ENCODE measurements around the gene ZNF407.

ZNF407 gene

DNA sequence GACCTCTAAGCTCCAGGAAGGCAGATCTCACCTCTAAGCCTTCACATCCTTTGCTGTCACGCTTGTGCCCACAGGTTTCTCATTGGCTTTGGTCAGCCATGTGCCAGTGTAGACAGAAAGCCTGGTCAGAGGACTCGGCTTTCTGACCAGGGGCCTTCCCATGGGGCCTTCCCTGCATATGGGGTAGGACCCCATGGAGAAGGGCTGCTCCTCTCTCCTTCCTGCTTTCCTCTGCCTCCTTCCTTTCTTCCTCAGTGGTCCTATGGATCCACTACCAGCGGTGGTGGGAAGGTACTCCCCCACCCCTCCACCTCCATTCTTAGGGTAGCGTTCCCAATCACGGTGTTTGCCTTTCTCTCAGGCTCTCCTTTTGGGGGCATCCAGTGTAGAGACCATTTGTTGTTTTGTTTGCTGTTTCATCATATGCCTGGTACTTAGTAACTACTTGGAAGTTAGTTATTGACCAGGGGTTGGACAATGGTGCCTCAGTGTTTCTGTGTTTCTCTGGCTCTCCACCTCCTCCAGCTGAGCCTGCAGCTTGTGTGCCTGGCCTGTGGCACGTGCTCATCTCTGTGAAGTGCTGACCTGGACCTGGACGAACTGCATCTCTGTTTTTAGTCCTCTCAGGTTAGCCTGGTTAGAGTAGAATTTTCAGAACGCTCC lies 71.6 kb downstream of the ZNF407 start:
- Histone ChIP-seq H3K27ac (ENCODE audit: low read depth, low read length) (no peak overlapping the region), H3K4me3 (ENCODE audit: low read length) (no peak overlapping the region), H3F3A (ENCODE audit: control insufficient read depth, insufficient read depth) (no peaks in the 10 kb centered on the region), H3K79me2 (ENCODE audit: control insufficient read depth, low read length) (no peaks in the 10 kb centered on the region), H3K36me3 (ENCODE audit: control insufficient read depth, low read length) (no peaks in the 10 kb centered on the region; the same call in 1 of the 2 replicates), H4K20me1 (ENCODE audit: control insufficient read depth, insufficient read depth, low read depth, low read length) (no peaks in the 10 kb centered on the region), H3K9me2 (replicated peaks; ENCODE audit: control insufficient read depth, low read length) (no peaks in the 10 kb centered on the region), H3K4me1 (ENCODE audit: control insufficient read depth, low read length) (peaks cover 10% of the 10 kb centered on the region), H3K4me2 (ENCODE audit: low read length) (no peak overlapping the region), H3K27me3 (ENCODE audit: control insufficient read depth, low read length) (no peaks in the 10 kb centered on the region), H3K9me3 (ENCODE audit: control insufficient read depth, insufficient read depth, low read length) (no peaks in the 10 kb centered on the region)
- no peak for TF ChIP-seq EZH2phosphoT487 (IDR thresholded peaks at IDR 0.05; ENCODE audit: borderline replicate concordance, low read length)
- TF ChIP-seq, protein P1, sequence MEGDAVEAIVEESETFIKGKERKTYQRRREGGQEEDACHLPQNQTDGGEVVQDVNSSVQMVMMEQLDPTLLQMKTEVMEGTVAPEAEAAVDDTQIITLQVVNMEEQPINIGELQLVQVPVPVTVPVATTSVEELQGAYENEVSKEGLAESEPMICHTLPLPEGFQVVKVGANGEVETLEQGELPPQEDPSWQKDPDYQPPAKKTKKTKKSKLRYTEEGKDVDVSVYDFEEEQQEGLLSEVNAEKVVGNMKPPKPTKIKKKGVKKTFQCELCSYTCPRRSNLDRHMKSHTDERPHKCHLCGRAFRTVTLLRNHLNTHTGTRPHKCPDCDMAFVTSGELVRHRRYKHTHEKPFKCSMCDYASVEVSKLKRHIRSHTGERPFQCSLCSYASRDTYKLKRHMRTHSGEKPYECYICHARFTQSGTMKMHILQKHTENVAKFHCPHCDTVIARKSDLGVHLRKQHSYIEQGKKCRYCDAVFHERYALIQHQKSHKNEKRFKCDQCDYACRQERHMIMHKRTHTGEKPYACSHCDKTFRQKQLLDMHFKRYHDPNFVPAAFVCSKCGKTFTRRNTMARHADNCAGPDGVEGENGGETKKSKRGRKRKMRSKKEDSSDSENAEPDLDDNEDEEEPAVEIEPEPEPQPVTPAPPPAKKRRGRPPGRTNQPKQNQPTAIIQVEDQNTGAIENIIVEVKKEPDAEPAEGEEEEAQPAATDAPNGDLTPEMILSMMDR (IDR thresholded peaks at IDR 0.05; ENCODE audit: low read depth, low read length, poor library complexity, severe bottlenecking) = no peak

DNA sequence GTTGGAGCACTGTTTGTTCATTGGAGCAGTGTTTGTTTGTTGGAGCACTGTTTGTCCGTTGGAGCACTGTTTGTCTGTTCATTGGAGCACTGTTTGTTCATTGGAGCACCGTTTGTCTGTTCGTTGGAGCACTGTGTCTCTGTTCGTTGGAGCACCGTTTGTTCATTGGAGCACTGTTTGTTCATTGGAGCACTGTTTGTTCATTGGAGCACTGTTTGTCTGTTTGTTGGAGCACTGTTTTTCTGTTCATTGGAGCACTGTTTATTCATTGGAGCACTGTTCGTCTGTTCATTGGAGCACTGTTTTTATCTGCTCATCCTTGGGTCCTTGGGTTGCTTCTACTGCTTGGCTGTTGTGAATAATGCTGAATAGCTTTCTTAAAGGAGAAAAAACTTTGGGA lies 74.7 kb downstream of the ZNF407 start:
- no peaks in the 10 kb centered on the region for H3K79me2 ChIP-seq (ENCODE audit: control insufficient read depth, low read length)
- no peak overlapping the region for H3K27ac ChIP-seq (ENCODE audit: low read depth, low read length)
- no peaks in the 10 kb centered on the region for H3F3A ChIP-seq (ENCODE audit: control insufficient read depth, insufficient read depth)
- no peaks in the 10 kb centered on the region for H3K9me2 ChIP-seq (replicated peaks; ENCODE audit: control insufficient read depth, low read length)
- peaks cover 5% of the 10 kb centered on the region; the same call in 1 of the 2 replicates for H3K36me3 ChIP-seq (ENCODE audit: control insufficient read depth, low read length)
- H3K4me3 ChIP-seq (ENCODE audit: low read length) = no peak overlapping the region
- no peaks in the 10 kb centered on the region for H3K27me3 ChIP-seq (ENCODE audit: control insufficient read depth, low read length)
- no peaks in the 10 kb centered on the region for H4K20me1 ChIP-seq (ENCODE audit: control insufficient read depth, insufficient read depth, low read depth, low read length)
- no peaks in the 10 kb centered on the region for H3K9me3 ChIP-seq (ENCODE audit: control insufficient read depth, insufficient read depth, low read length)
- peaks cover 10% of the 10 kb centered on the region for H3K4me1 ChIP-seq (ENCODE audit: control insufficient read depth, low read length)
- 0 out of 2 replicates have a peak overlapping the region, but pooled peaks have one; percentile 14 for H3K4me2 ChIP-seq (ENCODE audit: low read length)
- TF ChIP-seq, protein P1 (IDR thresholded peaks at IDR 0.05; ENCODE audit: low read depth, low read length, poor library complexity, severe bottlenecking) = no peak
- no peak for TF ChIP-seq EZH2phosphoT487 (IDR thresholded peaks at IDR 0.05; ENCODE audit: borderline replicate concordance, low read length)

DNA sequence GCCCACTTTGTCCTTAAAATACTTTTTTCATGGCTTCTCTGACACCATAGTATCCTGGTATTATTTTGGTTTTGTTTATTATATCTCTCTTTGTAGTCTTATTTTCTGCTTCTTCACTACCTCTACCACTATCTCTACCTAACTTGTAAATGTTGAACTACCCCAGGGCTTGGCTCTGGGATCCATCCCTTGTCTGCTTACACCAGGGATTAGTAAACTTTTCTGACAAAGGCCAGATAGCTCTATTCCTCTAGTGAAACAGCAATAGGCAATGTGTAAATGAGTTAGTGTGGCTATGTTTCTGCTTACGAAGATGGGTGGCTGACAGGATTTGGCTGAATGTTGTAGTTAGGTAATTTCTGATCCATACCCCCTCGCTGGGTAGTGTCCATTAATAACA lies 76.8 kb downstream of the ZNF407 start:
- Histone ChIP-seq H3K4me1 (ENCODE audit: control insufficient read depth, low read length) (peaks cover 10% of the 10 kb centered on the region), H3K79me2 (ENCODE audit: control insufficient read depth, low read length) (no peaks in the 10 kb centered on the region)

More for the DNA sequence above, 76.8 kb downstream of the ZNF407 start:
- Histone ChIP-seq H3K36me3 (ENCODE audit: control insufficient read depth, low read length) (peaks cover 5% of the 10 kb centered on the region; the same call in 1 of the 2 replicates), H3K4me2 (ENCODE audit: low read length) (no peak overlapping the region), H3K4me3 (ENCODE audit: low read length) (no peak overlapping the region), H3K9me3 (ENCODE audit: control insufficient read depth, insufficient read depth, low read length) (no peaks in the 10 kb centered on the region), H3K9me2 (replicated peaks; ENCODE audit: control insufficient read depth, low read length) (no peaks in the 10 kb centered on the region), H4K20me1 (ENCODE audit: control insufficient read depth, insufficient read depth, low read depth, low read length) (no peaks in the 10 kb centered on the region), H3K27me3 (ENCODE audit: control insufficient read depth, low read length) (no peaks in the 10 kb centered on the region), H3K27ac (ENCODE audit: low read depth, low read length) (no peak overlapping the region), H3F3A (ENCODE audit: control insufficient read depth, insufficient read depth) (no peaks in the 10 kb centered on the region)
- no peak for TF ChIP-seq EZH2phosphoT487 (IDR thresholded peaks at IDR 0.05; ENCODE audit: borderline replicate concordance, low read length)
- TF ChIP-seq, protein P1 (IDR thresholded peaks at IDR 0.05; ENCODE audit: low read depth, low read length, poor library complexity, severe bottlenecking) = no peak
